ENCODE measurements around the gene HRH4.

Gene HRH4

GRCh38 chr18:24460388-24460787 is at the start of gene HRH4:
TSS of gene HRH4 (plus strand) at chr18:24460637. CDS start at chr18:24460729, 92 bp downstream.
- no peak for DNase-seq

- DNase-seq, result no peak
Observed at GRCh38 chr18:24413148-24413547, 47.3 kb upstream of the HRH4 start.

- no peak for DNase-seq
Observed at GRCh38 chr18:24414349-24415003, 46.0 kb upstream of the HRH4 start.

- no peak for DNase-seq
Observed at GRCh38 chr18:24417480-24417879, 43.0 kb upstream of the HRH4 start.

- no peak for DNase-seq
Observed at GRCh38 chr18:24420551-24420950, 39.9 kb upstream of the HRH4 start.

GRCh38 chr18:24421831-24422230 is 38.6 kb upstream of the HRH4 start:
- DNase-seq, result no peak

GRCh38 chr18:24426073-24426397 is 34.4 kb upstream of the HRH4 start:
- no peak for DNase-seq

- DNase-seq, result peak; percentile 76
Observed at GRCh38 chr18:24426398-24427294, 33.8 kb upstream of the HRH4 start, which contains the start of gene IMPACT. TSS of gene IMPACT (plus strand) at chr18:24426670. CDS start at chr18:24426757, 87 bp downstream.

GRCh38 chr18:24427484-24427883 is 33.0 kb upstream of the HRH4 start:
- DNase-seq, result no peak

GRCh38 chr18:24428709-24429108 is 31.7 kb upstream of the HRH4 start:
- DNase-seq, result no peak

GRCh38 chr18:24429188-24429587 is 31.2 kb upstream of the HRH4 start:
- no peak for DNase-seq

- no peak for DNase-seq
Observed at GRCh38 chr18:24432618-24433017, 27.8 kb upstream of the HRH4 start.

GRCh38 chr18:24436939-24437338 is 23.5 kb upstream of the HRH4 start:
- no peak for DNase-seq

- no peak for DNase-seq
Observed at GRCh38 chr18:24443870-24444269, 16.6 kb upstream of the HRH4 start.

- no peak for DNase-seq
Observed at GRCh38 chr18:24446453-24446852, 14.0 kb upstream of the HRH4 start.

- no peak for DNase-seq
Observed at GRCh38 chr18:24446953-24447538, 13.4 kb upstream of the HRH4 start.

GRCh38 chr18:24447961-24448360 is 12.5 kb upstream of the HRH4 start:
- no peak for DNase-seq

- no peak for DNase-seq
Observed at GRCh38 chr18:24456549-24456948, 3.9 kb upstream of the HRH4 start.

- DNase-seq, result no peak
Observed at GRCh38 chr18:24459772-24460171, 665 bp upstream of the HRH4 start.

GRCh38 chr18:24461996-24462395 is 1.6 kb downstream of the HRH4 start:
- DNase-seq, result no peak

GRCh38 chr18:24462838-24463775 is 2.7 kb downstream of the HRH4 start:
- no peak for DNase-seq

GRCh38 chr18:24465486-24465885 is 5.0 kb downstream of the HRH4 start:
- no peak for DNase-seq

- no peak for DNase-seq
Observed at GRCh38 chr18:24466771-24467170, 6.3 kb downstream of the HRH4 start.
